Skeletal muscle satellite cell (primary cell): ENCODE results near the gene CHST9.

ENCODE experiments used
- H3K27me3 ChIP-seq: 2 replicates; pipeline ENCODE4 v1.7.0; 2013; ENCODE audit warnings: low read length; ENCODE audit not compliant: control insufficient read depth, insufficient read depth
- H3K36me3 ChIP-seq: 2 replicates; pipeline ENCODE4 v1.7.0; 2013; ENCODE audit warnings: mild to moderate bottlenecking, control low read depth, low read length; ENCODE audit not compliant: insufficient read depth
- H3K4me1 ChIP-seq: 2 replicates; pipeline ENCODE4 v1.7.0; 2013; ENCODE audit warnings: low read length; ENCODE audit not compliant: control insufficient read depth, insufficient read depth
- H3K4me2 ChIP-seq: 2 replicates; pipeline ENCODE4 v1.7.0; 2013; ENCODE audit warnings: mild to moderate bottlenecking, low read length
- H3K4me3 ChIP-seq: 2 replicates; pipeline ENCODE4 v1.7.0; 2013; ENCODE audit warnings: low read length
- H3K9ac ChIP-seq: 2 replicates; pipeline ENCODE4 v1.7.0; 2013; ENCODE audit warnings: mild to moderate bottlenecking, low read depth, low read length, moderate library complexity
- H3K9me3 ChIP-seq: replicated peaks from 2 replicates; pipeline ENCODE4 v1.7.0; 2013; ENCODE audit warnings: mild to moderate bottlenecking, control low read depth, low read length

Gene CHST9

GRCh38 chr18:26888259-26888658, 296.8 kb downstream of the CHST9 start:
- Histone ChIP-seq H3K4me1 (no peaks in the 10 kb centered on the region), H3K9ac (no peak overlapping the region), H3K9me3 (no peaks in the 10 kb centered on the region), H3K27me3 (no peaks in the 10 kb centered on the region), H3K4me2 (no peak overlapping the region), H3K4me3 (no peak overlapping the region), H3K36me3 (no peaks in the 10 kb centered on the region)

GRCh38 chr18:26875040-26875654, 310.0 kb downstream of the CHST9 start:
- Histone ChIP-seq H3K9me3 (no peaks in the 10 kb centered on the region), H3K4me3 (no peak overlapping the region), H3K4me2 (no peak overlapping the region), H3K36me3 (no peaks in the 10 kb centered on the region), H3K4me1 (no peaks in the 10 kb centered on the region), H3K27me3 (no peaks in the 10 kb centered on the region), H3K9ac (no peak overlapping the region)

- Histone ChIP-seq H3K9ac (no peak overlapping the region), H3K4me2 (no peak overlapping the region), H3K9me3 (no peaks in the 10 kb centered on the region), H3K4me3 (no peak overlapping the region), H3K4me1 (no peaks in the 10 kb centered on the region), H3K36me3 (no peaks in the 10 kb centered on the region), H3K27me3 (no peaks in the 10 kb centered on the region)
Measured at GRCh38 chr18:26874283-26874682, 310.8 kb downstream of the CHST9 start.

- no peak overlapping the region for H3K9ac ChIP-seq
- no peaks in the 10 kb centered on the region for H3K9me3 ChIP-seq
- H3K4me3 ChIP-seq, result no peak overlapping the region
- H3K4me2 ChIP-seq, result no peak overlapping the region
- no peaks in the 10 kb centered on the region for H3K4me1 ChIP-seq
- no peaks in the 10 kb centered on the region for H3K36me3 ChIP-seq
- peaks cover 13% of the 10 kb centered on the region for H3K27me3 ChIP-seq
Measured at GRCh38 chr18:26869640-26870039, 315.5 kb downstream of the CHST9 start.

GRCh38 chr18:26868968-26869586, 316.0 kb downstream of the CHST9 start:
- Histone ChIP-seq H3K36me3 (no peaks in the 10 kb centered on the region), H3K9ac (no peak overlapping the region), H3K27me3 (peaks cover 16% of the 10 kb centered on the region), H3K9me3 (no peaks in the 10 kb centered on the region), H3K4me3 (no peak overlapping the region), H3K4me1 (no peaks in the 10 kb centered on the region), H3K4me2 (no peak overlapping the region)

- H3K27me3 ChIP-seq, result peaks cover 30% of the 10 kb centered on the region
- H3K9me3 ChIP-seq, result no peaks in the 10 kb centered on the region
- no peaks in the 10 kb centered on the region for H3K36me3 ChIP-seq
- no peak overlapping the region for H3K4me2 ChIP-seq
- H3K4me3 ChIP-seq, result no peak overlapping the region
- H3K9ac ChIP-seq, result no peak overlapping the region
- no peaks in the 10 kb centered on the region for H3K4me1 ChIP-seq
Measured at GRCh38 chr18:26867471-26867870, 317.6 kb downstream of the CHST9 start.

- Histone ChIP-seq H3K9ac (no peak within 1 kb of the TSS), H3K4me1 (no peaks in the 10 kb centered on the region), H3K9me3 (no peaks in the 10 kb centered on the region), H3K27me3 (peaks cover 36% of the 10 kb centered on the region), H3K4me2 (no peak within 1 kb of the TSS), H3K36me3 (no peaks in the 10 kb centered on the region), H3K4me3 (no peak within 1 kb of the TSS)
Measured at GRCh38 chr18:26865557-26865956, 319.6 kb downstream of the CHST9 start, which contains the start of gene AQP4. AQP4 (minus strand) TSS chr18:26865707; CDS start chr18:26865689, 18 bp downstream.

GRCh38 chr18:26864658-26865057, 320.4 kb downstream of the CHST9 start:
- Histone ChIP-seq H3K4me2 (no peak overlapping the region), H3K36me3 (no peaks in the 10 kb centered on the region), H3K4me1 (no peaks in the 10 kb centered on the region), H3K27me3 (peaks cover 36% of the 10 kb centered on the region), H3K9me3 (no peaks in the 10 kb centered on the region), H3K9ac (no peak overlapping the region), H3K4me3 (no peak overlapping the region)

- peaks cover 36% of the 10 kb centered on the region for H3K27me3 ChIP-seq
- no peaks in the 10 kb centered on the region for H3K36me3 ChIP-seq
- H3K9ac ChIP-seq, result no peak overlapping the region
- no peaks in the 10 kb centered on the region for H3K9me3 ChIP-seq
- no peak overlapping the region for H3K4me2 ChIP-seq
- H3K4me3 ChIP-seq, result no peak overlapping the region
- no peaks in the 10 kb centered on the region for H3K4me1 ChIP-seq
Measured at GRCh38 chr18:26863921-26864497, 321.1 kb downstream of the CHST9 start.

GRCh38 chr18:26863122-26863879, 321.8 kb downstream of the CHST9 start:
- H3K9me3 ChIP-seq, result no peaks in the 10 kb centered on the region
- no peaks in the 10 kb centered on the region for H3K4me1 ChIP-seq
- H3K9ac ChIP-seq, result no peak overlapping the region
- no peak overlapping the region for H3K4me2 ChIP-seq
- no peaks in the 10 kb centered on the region for H3K36me3 ChIP-seq
- peaks cover 36% of the 10 kb centered on the region for H3K27me3 ChIP-seq
- no peak overlapping the region for H3K4me3 ChIP-seq

GRCh38 chr18:26862084-26862483, 323.0 kb downstream of the CHST9 start:
- H3K36me3 ChIP-seq, result no peaks in the 10 kb centered on the region
- peaks cover 33% of the 10 kb centered on the region for H3K27me3 ChIP-seq
- no peak overlapping the region for H3K4me3 ChIP-seq
- H3K4me1 ChIP-seq, result no peaks in the 10 kb centered on the region
- no peaks in the 10 kb centered on the region for H3K9me3 ChIP-seq
- H3K4me2 ChIP-seq, result no peak overlapping the region
- H3K9ac ChIP-seq, result no peak overlapping the region
